ENCODE measurements around the gene PPHLN1. TPM values are rescaled to one million over a fixed set of nuclear protein-coding genes. Genes with fewer than 3 reads are reported as not detected.
"Not testable (repeated sequence)": the region's sequence is repeated elsewhere in the genome, so short reads cannot be mapped to it uniquely, and the experiment has no call there.

The PPHLN1 gene
- total RNA-seq, 4 donors from 2014 or later = 32.7 to 52.3 (median 43.5) TPM

- Histone ChIP-seq H3K4me3 (no peak overlapping the region), H3K36me3 (no peaks in the 10 kb centered on the region), H3K27ac (no peak overlapping the region), H3K4me1 (peaks cover 0 to 9% of the 10 kb centered on the region in 2 donors), H3K9me3 (no peaks in the 10 kb centered on the region), H3K27me3 (no peaks in the 10 kb centered on the region)
- ATAC-seq = no peak
- DNase-seq = no peak
- intact Hi-C loops (cut with DNase I; ENCODE audit: low total_unique reads) (no loop called here), in situ Hi-C loops (cut with MboI; ENCODE audit: low sequenced_read_pairs in 4 of 4) (loop anchor here in 1 of 4 donors (25.0 kb wide), 1 partner anchor 656 kb away; no protein-coding TSS in a partner anchor)
- no peak for TF ChIP-seq POLR2A (IDR thresholded peaks at IDR 0.05)
- TF ChIP-seq, protein P1, sequence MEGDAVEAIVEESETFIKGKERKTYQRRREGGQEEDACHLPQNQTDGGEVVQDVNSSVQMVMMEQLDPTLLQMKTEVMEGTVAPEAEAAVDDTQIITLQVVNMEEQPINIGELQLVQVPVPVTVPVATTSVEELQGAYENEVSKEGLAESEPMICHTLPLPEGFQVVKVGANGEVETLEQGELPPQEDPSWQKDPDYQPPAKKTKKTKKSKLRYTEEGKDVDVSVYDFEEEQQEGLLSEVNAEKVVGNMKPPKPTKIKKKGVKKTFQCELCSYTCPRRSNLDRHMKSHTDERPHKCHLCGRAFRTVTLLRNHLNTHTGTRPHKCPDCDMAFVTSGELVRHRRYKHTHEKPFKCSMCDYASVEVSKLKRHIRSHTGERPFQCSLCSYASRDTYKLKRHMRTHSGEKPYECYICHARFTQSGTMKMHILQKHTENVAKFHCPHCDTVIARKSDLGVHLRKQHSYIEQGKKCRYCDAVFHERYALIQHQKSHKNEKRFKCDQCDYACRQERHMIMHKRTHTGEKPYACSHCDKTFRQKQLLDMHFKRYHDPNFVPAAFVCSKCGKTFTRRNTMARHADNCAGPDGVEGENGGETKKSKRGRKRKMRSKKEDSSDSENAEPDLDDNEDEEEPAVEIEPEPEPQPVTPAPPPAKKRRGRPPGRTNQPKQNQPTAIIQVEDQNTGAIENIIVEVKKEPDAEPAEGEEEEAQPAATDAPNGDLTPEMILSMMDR (IDR thresholded peaks at IDR 0.05 in 4 of 5, conservative IDR thresholded peaks at IDR 0.05 in 1 of 5) = no peak
These were observed 17.8 kb downstream of the PPHLN1 start for GRCh38 chr12:42343721-42344120.

GRCh38 chr12:42346403-42347002 is 20.5 kb downstream of the PPHLN1 start:
- Histone ChIP-seq H3K4me1 (peaks cover 0 to 9% of the 10 kb centered on the region in 2 donors), H3K27ac (no peak overlapping the region), H3K9me3 (no peaks in the 10 kb centered on the region), H3K36me3 (no peaks in the 10 kb centered on the region), H3K27me3 (no peaks in the 10 kb centered on the region), H3K4me3 (no peak overlapping the region)
- TF ChIP-seq, protein P1 (IDR thresholded peaks at IDR 0.05 in 4 of 5, conservative IDR thresholded peaks at IDR 0.05 in 1 of 5) = no peak
- TF ChIP-seq POLR2A (IDR thresholded peaks at IDR 0.05) = no peak
- ATAC-seq = no peak
- intact Hi-C loops (cut with DNase I; ENCODE audit: low total_unique reads) (no loop called here), in situ Hi-C loops (cut with MboI; ENCODE audit: low sequenced_read_pairs in 4 of 4) (loop anchor here in 1 of 4 donors (25.0 kb wide), 1 partner anchor 659 kb away; no protein-coding TSS in a partner anchor)
- no peak for DNase-seq

DNA sequence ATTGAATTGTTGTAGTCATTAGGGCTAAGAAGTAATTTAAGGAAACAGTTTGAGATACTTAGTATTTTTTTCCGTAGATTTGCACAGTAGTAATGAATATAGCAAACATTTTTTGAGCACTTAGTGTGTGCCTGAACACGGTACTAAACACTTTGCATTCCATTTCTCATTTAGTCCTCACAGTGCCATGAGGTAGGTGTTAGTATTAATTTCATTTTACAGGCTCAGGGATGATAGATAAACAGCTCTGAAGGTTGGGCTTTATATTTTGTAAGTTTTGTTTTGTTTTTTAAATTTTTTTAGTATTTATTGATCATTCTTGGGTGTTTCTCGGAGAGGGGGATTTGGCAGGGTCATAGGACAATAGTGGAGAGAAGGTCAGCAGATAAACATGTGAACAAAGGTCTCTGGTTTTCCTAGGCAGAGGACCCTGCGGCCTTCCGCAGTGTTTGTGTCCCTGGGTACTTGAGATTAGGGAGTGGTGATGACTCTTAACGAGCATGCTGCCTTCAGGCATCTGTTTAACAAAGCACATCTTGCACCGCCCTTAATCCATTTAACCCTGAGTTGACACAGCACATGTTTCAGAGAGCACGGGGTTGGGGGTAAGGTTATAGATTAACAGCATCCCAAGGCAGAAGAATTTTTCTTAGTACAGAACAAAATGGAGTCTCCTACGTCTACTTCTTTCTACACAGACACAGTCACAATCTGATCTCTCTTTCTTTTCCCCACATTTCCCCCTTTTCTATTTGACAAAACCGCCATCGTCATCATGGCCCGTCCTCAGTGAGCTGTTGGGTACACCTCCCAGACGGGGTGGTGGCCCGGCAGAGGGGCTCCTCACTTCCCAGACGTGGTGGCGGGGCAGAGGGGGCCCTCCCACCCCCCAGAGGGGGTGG is 23.4 kb downstream of the PPHLN1 start:
- H3K27ac ChIP-seq; intact Hi-C loops (cut with DNase I; ENCODE audit: low total_unique reads); H3K9me3 ChIP-seq; H3K36me3 ChIP-seq; DNase-seq; H3K27me3 ChIP-seq; H3K4me1 ChIP-seq; ATAC-seq; H3K4me3 ChIP-seq: not testable (repeated sequence)
- in situ Hi-C loops (cut with MboI; ENCODE audit: low sequenced_read_pairs in 4 of 4) = loop anchor here in 1 of 4 donors (25.0 kb wide), 1 partner anchor 662 kb away; no protein-coding TSS in a partner anchor

DNA sequence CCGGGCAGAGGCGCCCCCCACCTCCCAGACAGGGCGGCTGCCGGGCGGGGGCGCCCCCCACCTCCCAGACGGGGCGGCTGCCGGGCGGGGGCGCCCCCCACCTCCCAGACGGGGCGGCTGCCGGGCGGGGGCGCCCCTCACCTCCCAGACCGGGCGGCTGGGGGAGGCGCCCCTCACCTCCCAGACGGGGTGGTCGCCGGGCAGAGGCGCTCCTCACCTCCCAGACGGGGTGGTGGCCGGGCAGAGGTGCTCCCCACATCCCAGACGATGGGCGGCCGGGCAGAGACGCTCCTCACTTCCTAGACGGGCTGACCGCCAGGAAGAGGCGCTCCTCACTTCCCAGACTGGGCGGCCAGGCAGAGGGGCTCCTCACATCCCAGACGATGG is 24.0 kb downstream of the PPHLN1 start:
- intact Hi-C loops (cut with DNase I; ENCODE audit: low total_unique reads); in situ Hi-C loops (cut with MboI; ENCODE audit: low sequenced_read_pairs in 4 of 4); H3K9me3 ChIP-seq; H3K4me3 ChIP-seq; H3K4me1 ChIP-seq; H3K36me3 ChIP-seq; H3K27ac ChIP-seq; H3K27me3 ChIP-seq; DNase-seq; ATAC-seq: not testable (repeated sequence)

DNA sequence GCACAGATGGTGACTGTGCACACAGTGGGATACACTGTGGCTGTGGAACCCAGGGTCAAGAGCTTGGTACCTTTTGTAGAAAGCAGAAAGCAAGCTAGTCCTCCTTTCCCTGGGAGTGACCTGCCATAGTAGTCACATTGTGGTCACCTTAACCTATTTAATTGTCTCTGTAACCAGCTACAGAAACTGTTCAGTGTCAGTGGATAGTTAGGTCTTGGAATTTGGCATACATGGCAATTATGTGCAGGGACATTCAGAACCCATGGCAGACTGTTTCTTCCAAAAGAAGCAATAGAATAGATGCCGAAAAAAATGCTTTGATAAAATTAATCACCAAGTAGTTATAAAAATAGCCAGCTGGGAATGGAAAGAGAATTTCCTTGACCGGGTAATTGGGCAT is 30.4 kb downstream of the PPHLN1 start:
- H3K27ac ChIP-seq = no peak overlapping the region
- DNase-seq = no peak
- TF ChIP-seq POLR2A (IDR thresholded peaks at IDR 0.05) = no peak
- TF ChIP-seq, protein P1 (IDR thresholded peaks at IDR 0.05 in 4 of 5, conservative IDR thresholded peaks at IDR 0.05 in 1 of 5) = no peak
- H3K9me3 ChIP-seq = no peaks in the 10 kb centered on the region
- peaks cover 0 to 5% of the 10 kb centered on the region in 2 donors for H3K36me3 ChIP-seq
- peaks cover 0 to 5% of the 10 kb centered on the region in 2 donors for H3K4me1 ChIP-seq
- in situ Hi-C loops (cut with MboI; ENCODE audit: low sequenced_read_pairs in 4 of 4) = no loop called here
- ATAC-seq = no peak
- H3K27me3 ChIP-seq = no peaks in the 10 kb centered on the region
- H3K4me3 ChIP-seq = no peak overlapping the region
- intact Hi-C loops (cut with DNase I; ENCODE audit: low total_unique reads) = no loop called here

Data from gastrocnemius medialis (tissue), 4 donors.